DMS114 treated with DMSO at 0.1 percent for 48 hours (cell line): ENCODE results near the gene POU2F2.
"Not testable (repeated sequence)": the region's sequence is repeated elsewhere in the genome, so short reads cannot be mapped to it uniquely, and the experiment has no call there.

ENCODE experiments used
- DNase-seq: peaks from one replicate; lab custom pipeline; 2025; ENCODE audit not compliant: unreplicated experiment; lab: John Stamatoyannopoulos, UW

Gene POU2F2

GRCh38 chr19:42065511-42065910, 66.7 kb downstream of the POU2F2 start:
- DNase-seq = no peak

DNA sequence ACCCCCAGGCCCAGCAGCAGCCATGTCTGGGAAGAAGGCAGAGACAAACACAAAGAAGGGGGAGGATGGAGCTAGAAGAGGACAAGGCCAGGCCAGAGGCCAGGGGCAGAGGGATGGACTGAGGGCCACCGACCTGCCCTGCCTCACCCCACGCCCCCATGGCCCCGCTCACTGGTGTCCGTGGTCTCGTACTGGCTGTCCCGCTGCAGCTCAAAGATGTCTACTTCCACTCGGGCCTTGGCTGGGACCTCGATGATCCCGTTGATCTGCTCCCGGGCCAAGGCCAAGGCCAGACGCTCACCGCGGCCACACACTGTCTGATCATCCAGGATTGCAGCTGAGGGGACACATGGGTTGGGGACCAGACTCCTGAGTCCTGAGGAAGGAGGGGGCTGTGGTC, 67.2 kb downstream of the POU2F2 start:
- no peak for DNase-seq

GRCh38 chr19:42064432-42064831, 67.8 kb downstream of the POU2F2 start:
- DNase-seq = no peak

DNA sequence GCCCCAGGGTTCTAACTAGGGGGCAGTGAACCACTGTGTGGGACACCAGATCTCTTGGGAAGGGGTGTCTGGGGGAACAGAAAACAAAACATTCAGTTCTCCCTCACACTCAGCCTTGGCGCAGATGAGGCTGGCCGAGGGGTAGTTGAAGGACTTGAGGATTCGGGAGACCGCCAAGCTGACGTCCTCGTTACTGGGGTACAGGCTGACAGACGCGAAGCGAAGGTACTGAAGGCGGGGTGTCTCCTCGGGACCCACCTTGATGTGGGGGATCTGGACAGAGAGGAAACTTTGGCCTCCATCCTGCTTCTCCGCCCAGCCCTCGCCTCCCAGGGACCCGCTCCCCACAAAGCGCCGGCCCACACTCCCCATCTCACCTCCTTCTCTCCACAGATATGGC, 69.9 kb downstream of the POU2F2 start:
- DNase-seq = no peak

- no peak for DNase-seq
Observed at GRCh38 chr19:42060117-42060516, 72.1 kb downstream of the POU2F2 start.

DNA sequence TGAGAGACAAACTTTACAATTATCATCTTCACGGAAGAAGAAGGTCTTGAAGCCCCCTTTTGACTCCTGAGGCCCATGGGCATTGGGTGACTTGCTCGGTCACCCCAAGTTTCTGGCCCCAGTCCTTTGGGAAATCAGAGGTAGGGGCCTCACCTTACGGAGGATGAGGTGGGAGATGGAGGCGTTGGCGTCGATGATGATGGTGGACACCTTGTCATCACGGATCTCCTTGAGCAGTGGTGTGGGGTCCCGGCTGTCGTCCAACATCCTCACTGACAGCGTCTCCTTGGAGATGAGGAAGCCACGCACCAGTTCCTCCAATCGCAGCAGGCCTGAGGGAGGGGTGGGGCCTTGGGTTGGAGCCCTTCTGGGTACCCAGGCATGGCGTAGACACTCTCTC, 73.0 kb downstream of the POU2F2 start:
- no peak for DNase-seq

GRCh38 chr19:42057846-42058245, 74.4 kb downstream of the POU2F2 start:
- no peak for DNase-seq

GRCh38 chr19:42054205-42054604, 78.0 kb downstream of the POU2F2 start:
- no peak for DNase-seq

- DNase-seq = no peak
Observed at GRCh38 chr19:42053037-42053935, 79.0 kb downstream of the POU2F2 start.

DNA sequence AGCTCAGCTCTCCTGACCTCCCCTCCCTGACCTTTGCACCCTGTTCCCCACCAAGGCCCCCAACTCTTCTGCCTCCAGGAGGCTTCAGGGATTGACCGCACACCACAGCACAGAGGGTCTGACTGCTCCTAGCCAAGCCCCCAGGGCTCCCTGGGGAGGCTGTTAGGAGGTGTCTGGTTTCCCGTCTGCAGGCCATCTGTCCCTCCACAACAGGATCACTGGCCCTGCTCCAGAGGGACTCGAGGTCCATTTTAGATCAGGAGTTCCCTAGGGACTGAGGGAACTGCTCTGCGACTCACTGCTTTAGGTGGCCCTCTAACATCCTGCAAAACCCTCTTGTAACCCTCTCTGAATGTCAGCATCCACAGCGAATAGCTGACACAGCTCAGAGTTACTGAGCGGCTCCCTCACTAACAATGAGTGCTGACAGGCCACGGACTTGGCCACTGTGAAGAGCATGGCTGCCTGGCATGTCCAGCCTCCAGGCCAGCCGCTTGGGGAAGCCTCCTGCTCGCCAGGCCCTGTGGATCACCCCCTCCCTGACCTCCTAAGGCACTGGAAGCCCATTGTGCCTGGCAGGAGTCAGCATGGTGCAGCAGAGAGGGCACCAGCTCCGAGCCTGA, 79.9 kb downstream of the POU2F2 start:
- DNase-seq = no peak

GRCh38 chr19:42051166-42052115, 80.8 kb downstream of the POU2F2 start:
- DNase-seq = no peak

DNA sequence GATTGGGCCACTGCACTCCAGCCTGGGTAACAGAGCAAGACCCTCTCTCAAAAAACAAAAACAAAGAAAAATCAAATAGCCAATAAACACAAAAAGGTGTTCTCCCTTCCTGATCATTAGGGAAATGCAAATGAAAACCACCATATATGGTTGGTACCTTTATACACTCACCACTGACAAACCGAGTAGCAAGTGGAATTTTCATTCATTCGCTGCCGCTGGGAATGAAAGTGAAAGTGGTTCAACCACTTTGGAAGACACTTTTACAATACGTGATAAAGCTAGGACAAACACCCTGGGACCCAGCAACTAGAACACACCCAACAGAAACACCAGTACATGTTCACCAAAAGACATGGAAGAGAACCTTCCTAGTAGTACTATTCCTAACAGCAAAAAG, 83.3 kb downstream of the POU2F2 start:
- DNase-seq = no peak

DNA sequence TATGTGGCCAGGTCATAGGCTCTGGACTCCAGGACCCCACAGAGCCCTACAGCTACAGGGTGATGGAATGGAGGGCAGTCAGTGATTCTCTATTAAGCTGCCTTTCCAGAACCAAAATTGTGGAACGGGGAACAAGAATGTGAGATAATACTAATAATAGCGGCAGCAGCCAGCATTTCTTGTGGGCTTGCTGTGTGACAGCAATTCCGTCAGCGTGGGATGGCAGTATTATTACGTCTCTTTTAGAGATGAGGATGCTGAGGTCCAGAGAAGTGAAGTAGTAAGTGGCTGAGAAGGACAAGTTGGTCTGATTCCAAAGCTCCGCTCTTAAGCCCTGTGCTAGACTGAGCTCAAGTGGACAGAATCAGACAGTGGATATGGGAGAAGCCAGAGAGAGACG, 86.7 kb downstream of the POU2F2 start:
- DNase-seq = no peak

- no peak for DNase-seq
Observed at GRCh38 chr19:42042455-42043170, 89.6 kb downstream of the POU2F2 start.

DNA sequence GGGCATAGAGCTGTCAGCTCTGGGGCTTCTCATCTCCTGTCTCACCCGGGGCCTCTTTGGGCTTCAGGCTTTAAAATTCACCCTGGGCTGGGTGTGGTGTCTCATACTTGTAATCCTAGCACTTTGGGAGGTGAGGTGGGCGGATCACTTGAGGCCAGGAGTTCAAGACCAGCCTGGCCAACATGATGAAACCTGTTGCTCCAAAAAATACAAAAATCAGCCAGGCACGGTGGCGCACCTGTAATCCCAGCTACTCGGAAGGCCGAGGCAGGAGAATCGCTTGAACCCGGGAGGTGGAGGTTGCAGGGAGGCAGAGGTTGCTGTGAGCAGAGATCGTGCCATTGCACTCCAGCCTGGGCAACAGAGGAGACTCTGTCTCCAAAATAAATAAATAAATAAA, 91.8 kb downstream of the POU2F2 start:
- DNase-seq = not testable (repeated sequence)

DNA sequence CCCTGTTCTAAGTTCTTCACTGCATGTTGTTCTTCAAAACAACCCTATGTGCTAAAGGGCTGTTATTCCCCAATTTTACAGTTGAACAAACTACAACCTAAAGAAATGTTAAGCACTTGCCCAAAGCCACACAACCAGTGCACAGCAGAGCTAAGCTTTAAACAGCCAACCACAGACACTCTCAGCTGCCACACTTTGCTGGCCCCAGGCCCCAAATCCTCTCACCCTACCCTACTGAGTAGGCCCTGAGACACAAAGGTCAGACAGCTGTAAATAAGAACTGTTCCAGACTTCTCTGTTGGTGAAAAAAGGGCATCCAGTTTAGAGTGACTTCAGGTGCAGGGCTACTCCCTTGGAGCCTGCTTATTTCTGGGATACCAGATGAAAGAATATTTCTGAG, 92.2 kb downstream of the POU2F2 start:
- DNase-seq = no peak

GRCh38 chr19:42038666-42039065, 93.6 kb downstream of the POU2F2 start:
- no peak for DNase-seq

GRCh38 chr19:42037649-42038048, 94.6 kb downstream of the POU2F2 start:
- DNase-seq = no peak
